ENCODE measurements around the gene RELN.

Gene RELN

DNA sequence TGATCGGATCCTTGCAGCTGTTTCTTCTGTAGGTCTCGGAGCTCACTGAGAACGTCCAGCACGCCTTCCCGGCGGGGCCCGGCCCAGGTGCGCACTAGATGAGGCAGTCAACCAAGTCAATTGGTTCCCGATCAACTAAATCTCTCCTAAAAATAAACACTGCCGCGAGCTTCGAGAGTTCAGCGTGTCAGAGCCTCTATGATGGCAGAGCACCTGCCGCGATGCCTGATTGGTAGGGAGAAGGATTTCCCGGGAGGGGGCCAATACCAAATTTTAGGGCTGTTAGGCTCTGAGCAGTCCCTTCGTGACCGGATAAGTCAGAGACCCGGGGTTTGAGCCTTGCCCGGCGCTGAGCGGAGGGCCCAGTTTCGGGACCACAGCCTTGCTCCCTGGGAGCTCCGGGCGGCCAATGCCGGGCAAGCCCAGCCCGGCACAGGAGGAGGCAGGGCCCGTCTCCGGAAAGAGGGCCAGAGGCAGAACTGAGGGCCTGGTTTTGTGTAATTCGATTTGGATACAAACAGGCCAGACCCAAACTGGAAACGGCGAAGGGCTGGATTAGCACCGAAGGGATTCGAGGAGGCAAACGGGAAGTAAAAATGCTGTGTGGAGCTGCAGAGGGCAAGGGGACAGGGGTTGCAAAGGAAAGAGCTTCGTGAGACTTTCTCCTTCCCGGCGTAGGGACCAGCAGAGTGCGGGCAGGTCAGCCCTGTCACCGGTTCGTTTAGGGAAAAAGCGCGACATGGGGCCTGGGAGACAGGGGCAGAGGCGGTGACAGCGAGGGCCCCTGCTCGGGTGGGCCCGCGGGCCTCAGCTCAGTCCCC, 544.0 kb downstream of the RELN start:
- no peak for DNase-seq

GRCh38 chr7:103439661-103440060, 549.8 kb downstream of the RELN start:
- DNase-seq = no peak

DNA sequence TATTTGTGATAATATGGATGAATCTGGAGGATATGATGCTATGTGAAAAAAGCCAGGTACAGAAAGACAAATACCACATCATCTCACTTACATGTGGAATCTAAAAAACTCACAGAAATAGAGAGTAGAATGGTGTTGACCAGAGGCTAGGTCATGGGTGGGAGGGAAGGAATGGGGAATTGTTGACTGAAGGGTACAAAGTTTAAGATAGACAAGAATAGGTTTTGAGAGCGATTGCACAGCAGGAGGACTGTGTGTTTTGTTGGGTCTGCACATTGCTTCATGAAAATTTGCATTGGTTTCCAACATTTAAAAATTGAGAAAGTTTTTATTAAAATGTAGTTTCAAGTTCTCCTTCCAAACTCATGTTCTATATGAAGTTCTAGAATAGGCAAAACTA, 551.8 kb downstream of the RELN start:
- DNase-seq = no peak

DNA sequence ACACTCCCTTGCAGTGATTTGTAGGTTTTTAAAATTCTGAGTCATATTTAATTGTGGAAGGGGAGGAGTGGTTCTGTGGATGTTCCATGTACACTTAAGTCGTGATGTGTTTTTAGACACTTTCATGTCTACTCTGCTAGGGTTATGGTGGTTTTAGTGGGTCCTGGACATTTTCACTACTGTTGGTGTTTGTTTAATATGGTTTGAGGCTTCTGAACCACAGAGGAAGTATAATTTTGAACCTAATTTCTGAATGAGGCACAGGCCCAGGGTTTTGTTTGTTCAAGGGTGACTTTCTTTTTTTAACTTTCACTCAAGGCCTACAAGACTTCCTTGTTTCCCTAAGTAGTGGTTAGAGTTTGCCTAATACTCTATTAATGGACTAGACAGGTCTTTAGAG, 556.7 kb downstream of the RELN start:
- DNase-seq = peak in 1 of 2 donors; percentile 8

DNA sequence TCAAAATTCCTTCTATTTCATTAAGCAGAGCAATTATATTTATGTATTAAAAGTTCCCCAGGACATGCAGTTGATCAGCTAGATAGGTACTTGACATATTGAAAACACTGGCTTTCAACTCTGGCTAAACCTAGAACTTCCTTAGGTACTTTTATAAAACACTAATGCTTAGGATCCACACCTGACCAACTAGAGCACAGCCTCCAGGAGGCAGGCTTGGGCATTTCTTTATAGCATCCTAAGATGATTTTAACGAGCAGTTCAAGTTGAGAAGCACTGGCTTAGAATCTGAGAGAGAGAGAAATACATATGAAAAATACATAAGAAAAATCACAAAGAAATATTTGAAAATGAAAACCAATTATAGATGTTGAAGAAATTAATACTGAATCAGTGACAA, 564.3 kb downstream of the RELN start:
- DNase-seq = no peak

GRCh38 chr7:103423467-103424179, 565.8 kb downstream of the RELN start:
- DNase-seq = no peak
